IMR-90 (cell line): Measurements from ENCODE around the gene PTPRN2. TPM values are rescaled to one million over a fixed set of nuclear protein-coding genes. Genes with fewer than 3 reads are reported as not detected.

Source experiments
- ATAC-seq: fragments of 200-7000 bp; cut with Tn5 transposase; 2 replicates; pipeline ENCODE4 v1.9.1; 2020; ENCODE audit warnings: low read depth, mild to moderate bottlenecking, moderate library complexity
- BruUV-seq: library from RNA; stranded (reverse); fragments of 400-500 nt; replicated peaks from 2 replicates; lab custom pipeline; 2021; lab: Mats Ljungman, UMichigan
- CTCF ChIA-PET: fragments of 300-600 bp; formaldehyde crosslinking; extraction: SDS; loops from one replicate; lab custom pipeline; 2021; ENCODE audit warnings: antibody characterized with exemption; lab: Yijun Ruan, JAX
- POLR2A ChIA-PET: fragments of 300-600 bp; sonication (Branson Sonifier 250); formaldehyde crosslinking; loops from one replicate; lab custom pipeline; 2022; ENCODE audit warnings: antibody characterized with exemption; ENCODE audit not compliant: unreplicated experiment; lab: Charles Lee
- DNase-seq: peaks from one replicate; pipeline ENCODE4 v3.0.0; 2013
- H2AFZ ChIP-seq: replicated peaks from 2 replicates; pipeline ENCODE3; 2013; ENCODE audit warnings: low read length, mild to moderate bottlenecking; ENCODE audit not compliant: poor library complexity
- H2AK5ac ChIP-seq: 2 replicates; pipeline ENCODE4 v1.6.1; 2013; ENCODE audit warnings: low read depth, low read length, inconsistent platforms
- H2AK9ac ChIP-seq: replicated peaks from 2 replicates; pipeline ENCODE3; 2013; ENCODE audit warnings: mild to moderate bottlenecking, low read depth, low read length, moderate library complexity; ENCODE audit not compliant: poor library complexity
- H2BK120ac ChIP-seq: 2 replicates; pipeline ENCODE4 v1.6.1; 2013; ENCODE audit warnings: low read depth, low read length, inconsistent platforms
- H2BK15ac ChIP-seq: 3 replicates; pipeline ENCODE4 v1.6.1; 2013; ENCODE audit warnings: low read depth, low read length, inconsistent platforms
- H2BK20ac ChIP-seq: 2 replicates; pipeline ENCODE4 v1.6.1; 2013; ENCODE audit warnings: low read depth, mild to moderate bottlenecking, inconsistent platforms, low read length, moderate library complexity
- H2BK5ac ChIP-seq: 2 replicates; pipeline ENCODE4 v1.6.1; 2013; ENCODE audit warnings: mild to moderate bottlenecking, low read depth, low read length, inconsistent platforms; ENCODE audit not compliant: poor library complexity, severe bottlenecking
- H3K14ac ChIP-seq: replicated peaks from 2 replicates; pipeline ENCODE4 v1.6.1; 2013; ENCODE audit warnings: low read depth, low read length, inconsistent platforms
- H3K18ac ChIP-seq: 2 replicates; pipeline ENCODE4 v1.6.1; 2013; ENCODE audit warnings: low read depth, low read length, control low read depth
- H3K23ac ChIP-seq: 2 replicates; pipeline ENCODE4 v1.6.1; 2013; ENCODE audit warnings: low read depth, low read length, inconsistent platforms
- H3K27ac ChIP-seq: 2 replicates; pipeline ENCODE4 v1.5.1; 2013; ENCODE audit warnings: mild to moderate bottlenecking, control low read depth, low read length; ENCODE audit not compliant: insufficient read depth
- H3K27me3 ChIP-seq: 2 replicates; pipeline ENCODE4 v1.6.1; 2013; ENCODE audit warnings: low read length; ENCODE audit not compliant: control insufficient read depth, insufficient read depth
- H3K36me3 ChIP-seq: 2 replicates; pipeline ENCODE4 v1.6.1; 2013; ENCODE audit warnings: low read length, mixed read lengths; ENCODE audit not compliant: control insufficient read depth, insufficient read depth
- H3K4ac ChIP-seq: 2 replicates; pipeline ENCODE4 v1.6.1; 2013; ENCODE audit warnings: low read depth, low read length, inconsistent platforms
- H3K4me1 ChIP-seq: 2 replicates; pipeline ENCODE4 v1.6.1; 2013; ENCODE audit warnings: low read length, mixed read lengths; ENCODE audit not compliant: control insufficient read depth, insufficient read depth
- H3K4me2 ChIP-seq: 2 replicates; pipeline ENCODE4 v1.6.1; 2013; ENCODE audit warnings: low read depth, mild to moderate bottlenecking, control low read depth, low read length, moderate library complexity
- H3K4me3 ChIP-seq: 2 replicates; pipeline ENCODE4 v1.5.1; 2013; ENCODE audit warnings: low read depth, mild to moderate bottlenecking, control low read depth, low read length, moderate library complexity; ENCODE audit not compliant: insufficient read depth
- H3K56ac ChIP-seq: 2 replicates; pipeline ENCODE4 v1.6.1; 2013; ENCODE audit warnings: low read length, inconsistent platforms; ENCODE audit not compliant: insufficient read depth; ENCODE audit errors: extremely low read depth
- H3K79me1 ChIP-seq, 2 experiments: 2 replicates each; pipeline ENCODE4 v1.6.1; 2013; ENCODE audit warnings: low read length in 2 of 2, inconsistent platforms in 1 of 2, low read depth in 1 of 2
- H3K9ac ChIP-seq: 2 replicates; pipeline ENCODE4 v1.6.1; 2013; ENCODE audit warnings: low read depth, low read length, control low read depth
- H3K9me1 ChIP-seq: 2 replicates; pipeline ENCODE4 v1.6.1; 2013; ENCODE audit warnings: low read length, inconsistent platforms; ENCODE audit not compliant: insufficient read depth
- H3K9me3 ChIP-seq: 2 replicates; pipeline ENCODE4 v1.6.1; 2013; ENCODE audit warnings: low read length; ENCODE audit not compliant: control insufficient read depth, insufficient read depth
- H4K20me1 ChIP-seq: 2 replicates; pipeline ENCODE4 v1.6.1; 2013; ENCODE audit warnings: low read length, inconsistent platforms; ENCODE audit not compliant: insufficient read depth
- H4K5ac ChIP-seq: 2 replicates; pipeline ENCODE4 v1.6.1; 2013; ENCODE audit warnings: mild to moderate bottlenecking, low read depth, low read length, control low read depth
- H4K8ac ChIP-seq, 2 experiments: 2 replicates each; pipeline ENCODE4 v1.6.1; 2013; ENCODE audit warnings: low read depth in 2 of 2, low read length in 2 of 2, control low read depth in 1 of 2, inconsistent platforms in 1 of 2
- H4K91ac ChIP-seq: 2 replicates; pipeline ENCODE4 v1.6.1; 2013; ENCODE audit warnings: low read depth, low read length, inconsistent platforms; ENCODE audit not compliant: insufficient read depth
- BHLHE40 ChIP-seq: fragments of 150-350 bp; IDR thresholded peaks from 2 replicates; pipeline ENCODE4 v1.6.1; 2016; ENCODE audit warnings: mild to moderate bottlenecking, low read depth, low read length
- CEBPB ChIP-seq: IDR thresholded peaks from 2 replicates; pipeline ENCODE4 v1.6.1; 2012; ENCODE audit warnings: low read depth, low read length, improper control_type of control experiment
- FOS ChIP-seq: fragments of 150-350 bp; IDR thresholded peaks from 2 replicates; pipeline ENCODE4 v1.6.1; 2016; ENCODE audit warnings: low read depth, low read length
- MAFK ChIP-seq: IDR thresholded peaks from 2 replicates; pipeline ENCODE4 v1.6.1; 2012; ENCODE audit warnings: low read depth, low read length, improper control_type of control experiment
- MAZ ChIP-seq: IDR thresholded peaks from 2 replicates; pipeline ENCODE4 v1.6.1; 2012; ENCODE audit warnings: low read depth, mild to moderate bottlenecking, low read length, improper control_type of control experiment, moderate library complexity, borderline replicate concordance
- MXI1 ChIP-seq: IDR thresholded peaks from 2 replicates; pipeline ENCODE4 v1.6.1; 2012; ENCODE audit warnings: low read depth, mild to moderate bottlenecking, low read length, moderate library complexity, borderline replicate concordance
- NFE2L2 ChIP-seq: fragments of 150-350 bp; IDR thresholded peaks from 2 replicates; pipeline ENCODE4 v1.6.1; 2016; ENCODE audit warnings: low read depth, mild to moderate bottlenecking, low read length
- POLR2A ChIP-seq: IDR thresholded peaks from 2 replicates; pipeline ENCODE4 v1.6.1; 2012; ENCODE audit warnings: mild to moderate bottlenecking, low read depth, low read length
- RAD21 ChIP-seq: IDR thresholded peaks from 2 replicates; pipeline ENCODE4 v1.6.1; 2012; ENCODE audit warnings: low read length, improper control_type of control experiment
- RCOR1 ChIP-seq: IDR thresholded peaks from 2 replicates; pipeline ENCODE4 v1.6.1; 2012; ENCODE audit warnings: mild to moderate bottlenecking, low read length, improper control_type of control experiment; ENCODE audit not compliant: insufficient replicate concordance
- RFX5 ChIP-seq: IDR thresholded peaks from 2 replicates; pipeline ENCODE4 v1.8.0; 2012; ENCODE audit warnings: low read depth, mild to moderate bottlenecking, low read length, moderate library complexity
- SMC3 ChIP-seq: fragments of 150-350 bp; IDR thresholded peaks from 2 replicates; pipeline ENCODE4 v1.6.1; 2016; ENCODE audit warnings: low read depth, mild to moderate bottlenecking, antibody characterized with exemption, low read length, moderate library complexity
- WGBS, 2 experiments: methylation state at CpG; one replicate each; pipeline versions ENCODE4 v1.1.5 to v1.1.7; 2013; ENCODE audit warnings: missing lambda C conversion rate in 2 of 2; ENCODE audit not compliant: insufficient read length in 1 of 2; ENCODE audit errors: extremely low coverage in 2 of 2; 5-methylcytosine and 5-hydroxymethylcytosine counted together
- dilution Hi-C: fragments of 300-500 bp; cut with HindIII; formaldehyde crosslinking; loops from one replicate; pipeline ENCODE4 v1.14.3; 2018; ENCODE audit warnings: low sequenced_read_pairs; ENCODE audit not compliant: unreplicated experiment
- in situ Hi-C: fragments of 300-500 bp; cut with MboI; formaldehyde crosslinking; loops from 3 replicates; pipeline ENCODE4 v1.14.3; 2019; ENCODE audit warnings: low sequenced_read_pairs, inconsistent platforms, mixed read lengths
- intact Hi-C: fragments of 100-400 bp; cut with micrococcal nuclease; formaldehyde crosslinking; loops from 2 replicates; pipeline ENCODE4 v1.10.0; 2022
- polyA plus RNA-seq, 3 experiments: library from polyadenylated mRNA; depleted of rRNA; stranded (reverse); fragments of >200 nt; gene quantifications; 2 replicates each; pipeline ENCODE4 v1.2.3, GENCODE V29; 2012; ENCODE audit warnings: low replicate concordance in 1 of 3
- total RNA-seq: library from RNA; depleted of rRNA; stranded (reverse); fragments of >200 nt; gene quantifications from 2 replicates; pipeline ENCODE4 v1.2.3, GENCODE V29; 2012
- TF ChIP-seq, protein P1 (sequence below): conservative IDR thresholded peaks from 2 replicates; pipeline ENCODE4 v1.5.1; 2012; ENCODE audit warnings: mild to moderate bottlenecking, low read depth, low read length, improper control_type of control experiment
- TF ChIP-seq, protein P2 (sequence below): fragments of 150-350 bp; IDR thresholded peaks from 2 replicates; pipeline ENCODE4 v1.6.1; 2016; ENCODE audit warnings: low read depth, mild to moderate bottlenecking, low read length, moderate library complexity, borderline replicate concordance

The PTPRN2 gene
- total and polyA plus RNA-seq, 2 of the 4 experiments (the other 2 are of a cell fraction) = 0.03 TPM; not detected in 1

DNA sequence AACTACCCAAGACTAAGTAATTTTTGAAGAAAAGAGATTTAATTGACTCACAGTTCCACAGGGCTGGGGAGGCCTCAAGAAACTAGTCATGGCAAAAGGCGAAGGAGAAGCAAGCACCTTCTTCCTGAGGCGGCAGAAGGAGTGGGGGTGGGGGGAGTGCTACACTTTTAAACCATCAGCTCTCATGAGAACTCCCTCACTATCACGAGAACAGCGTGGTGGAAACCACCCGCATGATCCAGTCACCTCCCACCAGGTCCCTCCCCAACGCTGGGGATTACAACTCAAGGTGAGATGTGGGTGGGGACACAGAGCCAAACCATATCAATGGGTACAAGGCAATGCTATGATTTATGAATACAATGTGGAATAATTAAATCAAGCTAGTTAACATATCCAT lies 241.9 kb downstream of the PTPRN2 start:
- in situ Hi-C loops (no loop called here), dilution Hi-C loops (no loop called here), intact Hi-C loops (no loop called here)
- Histone ChIP-seq H4K20me1 (no peaks in the 10 kb centered on the region), H2AK5ac (no peak overlapping the region), H3K4me2 (no peak overlapping the region), H2BK15ac (no peak overlapping the region), H3K36me3 (no peaks in the 10 kb centered on the region), H3K23ac (no peak overlapping the region), H3K4me1 (no peaks in the 10 kb centered on the region), H2BK5ac (no peak overlapping the region), H3K9ac (no peak overlapping the region), H3K4me3 (no peak overlapping the region), H3K27me3 (no peaks in the 10 kb centered on the region), H2BK20ac (no peak overlapping the region), H3K18ac (no peak overlapping the region), H3K79me1 (no peaks in the 10 kb centered on the region), H3K9me1 (no peaks in the 10 kb centered on the region), H3K4ac (no peak overlapping the region), H3K27ac (no peak overlapping the region), H3K56ac (no peak overlapping the region), H2AFZ (no peak overlapping the region), H3K14ac (no peak overlapping the region), H4K91ac (no peak overlapping the region), H4K5ac (no peak overlapping the region), H2AK9ac (no peak overlapping the region), H3K9me3 (peaks cover 38% of the 10 kb centered on the region), H2BK120ac (no peak overlapping the region), H4K8ac (no peak overlapping the region)
- no peak for TF ChIP-seq RFX5
- TF ChIP-seq NFE2L2 = no peak
- TF ChIP-seq RAD21 = no peak
- TF ChIP-seq MXI1 = no peak
- no peak for TF ChIP-seq CEBPB
- TF ChIP-seq BHLHE40 = no peak
- TF ChIP-seq RCOR1 = no peak
- TF ChIP-seq, protein P1, sequence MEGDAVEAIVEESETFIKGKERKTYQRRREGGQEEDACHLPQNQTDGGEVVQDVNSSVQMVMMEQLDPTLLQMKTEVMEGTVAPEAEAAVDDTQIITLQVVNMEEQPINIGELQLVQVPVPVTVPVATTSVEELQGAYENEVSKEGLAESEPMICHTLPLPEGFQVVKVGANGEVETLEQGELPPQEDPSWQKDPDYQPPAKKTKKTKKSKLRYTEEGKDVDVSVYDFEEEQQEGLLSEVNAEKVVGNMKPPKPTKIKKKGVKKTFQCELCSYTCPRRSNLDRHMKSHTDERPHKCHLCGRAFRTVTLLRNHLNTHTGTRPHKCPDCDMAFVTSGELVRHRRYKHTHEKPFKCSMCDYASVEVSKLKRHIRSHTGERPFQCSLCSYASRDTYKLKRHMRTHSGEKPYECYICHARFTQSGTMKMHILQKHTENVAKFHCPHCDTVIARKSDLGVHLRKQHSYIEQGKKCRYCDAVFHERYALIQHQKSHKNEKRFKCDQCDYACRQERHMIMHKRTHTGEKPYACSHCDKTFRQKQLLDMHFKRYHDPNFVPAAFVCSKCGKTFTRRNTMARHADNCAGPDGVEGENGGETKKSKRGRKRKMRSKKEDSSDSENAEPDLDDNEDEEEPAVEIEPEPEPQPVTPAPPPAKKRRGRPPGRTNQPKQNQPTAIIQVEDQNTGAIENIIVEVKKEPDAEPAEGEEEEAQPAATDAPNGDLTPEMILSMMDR = no peak
- no peak for TF ChIP-seq MAFK
- no peak for TF ChIP-seq MAZ
- no peak for TF ChIP-seq POLR2A
- TF ChIP-seq, protein P2, sequence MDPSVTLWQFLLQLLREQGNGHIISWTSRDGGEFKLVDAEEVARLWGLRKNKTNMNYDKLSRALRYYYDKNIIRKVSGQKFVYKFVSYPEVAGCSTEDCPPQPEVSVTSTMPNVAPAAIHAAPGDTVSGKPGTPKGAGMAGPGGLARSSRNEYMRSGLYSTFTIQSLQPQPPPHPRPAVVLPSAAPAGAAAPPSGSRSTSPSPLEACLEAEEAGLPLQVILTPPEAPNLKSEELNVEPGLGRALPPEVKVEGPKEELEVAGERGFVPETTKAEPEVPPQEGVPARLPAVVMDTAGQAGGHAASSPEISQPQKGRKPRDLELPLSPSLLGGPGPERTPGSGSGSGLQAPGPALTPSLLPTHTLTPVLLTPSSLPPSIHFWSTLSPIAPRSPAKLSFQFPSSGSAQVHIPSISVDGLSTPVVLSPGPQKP = no peak
- TF ChIP-seq FOS = no peak
- TF ChIP-seq SMC3 = no peak
- no peak for DNase-seq
- no TSS peak for BruUV-seq
- ChIA-PET POLR2A (no interaction called here), CTCF (no interaction called here)
- ATAC-seq = no peak
- no CpG with 5 or more reads among the region's 6 CpGs for WGBS, 2 experiments
